ENCODE results near the gene ARAP2. TPM values are rescaled to one million over a fixed set of nuclear protein-coding genes. Genes with fewer than 3 reads are reported as not detected.

Gene ARAP2
- total and polyA plus RNA-seq, 2 of the 13 experiments (the other 11 are each of a cell fraction or from before 2014, with no cell fraction given), result 0.37 to 1.4 TPM

DNA sequence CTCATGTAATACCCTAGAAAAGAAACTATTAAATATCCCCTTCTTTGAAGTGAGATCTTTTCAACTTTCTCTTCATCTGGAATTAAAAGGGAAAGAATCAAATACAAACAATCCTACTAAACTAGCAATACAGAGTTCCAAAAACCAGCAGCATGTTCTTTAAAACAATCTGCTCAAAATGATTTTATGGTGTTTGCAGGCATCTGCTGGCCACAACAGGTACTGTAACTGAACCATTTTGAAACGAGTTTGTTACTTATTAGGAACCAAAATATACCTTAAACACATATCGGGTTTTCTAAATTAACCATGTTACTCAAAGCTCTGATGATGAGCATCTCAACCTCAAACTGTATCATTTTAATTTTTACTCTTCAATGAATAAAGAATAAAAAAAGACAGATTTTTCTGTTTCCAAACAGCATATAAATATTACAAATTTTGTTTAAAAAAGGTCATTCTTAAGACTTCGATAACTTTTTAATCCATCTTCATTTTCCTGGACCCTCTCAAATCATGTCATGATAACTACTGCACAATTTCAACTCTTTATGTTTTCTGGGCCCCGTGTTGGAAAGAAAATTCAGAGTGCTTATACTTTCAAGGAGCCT lies 56.5 kb downstream of the ARAP2 start (continued):
- TF ChIP-seq, protein P1, sequence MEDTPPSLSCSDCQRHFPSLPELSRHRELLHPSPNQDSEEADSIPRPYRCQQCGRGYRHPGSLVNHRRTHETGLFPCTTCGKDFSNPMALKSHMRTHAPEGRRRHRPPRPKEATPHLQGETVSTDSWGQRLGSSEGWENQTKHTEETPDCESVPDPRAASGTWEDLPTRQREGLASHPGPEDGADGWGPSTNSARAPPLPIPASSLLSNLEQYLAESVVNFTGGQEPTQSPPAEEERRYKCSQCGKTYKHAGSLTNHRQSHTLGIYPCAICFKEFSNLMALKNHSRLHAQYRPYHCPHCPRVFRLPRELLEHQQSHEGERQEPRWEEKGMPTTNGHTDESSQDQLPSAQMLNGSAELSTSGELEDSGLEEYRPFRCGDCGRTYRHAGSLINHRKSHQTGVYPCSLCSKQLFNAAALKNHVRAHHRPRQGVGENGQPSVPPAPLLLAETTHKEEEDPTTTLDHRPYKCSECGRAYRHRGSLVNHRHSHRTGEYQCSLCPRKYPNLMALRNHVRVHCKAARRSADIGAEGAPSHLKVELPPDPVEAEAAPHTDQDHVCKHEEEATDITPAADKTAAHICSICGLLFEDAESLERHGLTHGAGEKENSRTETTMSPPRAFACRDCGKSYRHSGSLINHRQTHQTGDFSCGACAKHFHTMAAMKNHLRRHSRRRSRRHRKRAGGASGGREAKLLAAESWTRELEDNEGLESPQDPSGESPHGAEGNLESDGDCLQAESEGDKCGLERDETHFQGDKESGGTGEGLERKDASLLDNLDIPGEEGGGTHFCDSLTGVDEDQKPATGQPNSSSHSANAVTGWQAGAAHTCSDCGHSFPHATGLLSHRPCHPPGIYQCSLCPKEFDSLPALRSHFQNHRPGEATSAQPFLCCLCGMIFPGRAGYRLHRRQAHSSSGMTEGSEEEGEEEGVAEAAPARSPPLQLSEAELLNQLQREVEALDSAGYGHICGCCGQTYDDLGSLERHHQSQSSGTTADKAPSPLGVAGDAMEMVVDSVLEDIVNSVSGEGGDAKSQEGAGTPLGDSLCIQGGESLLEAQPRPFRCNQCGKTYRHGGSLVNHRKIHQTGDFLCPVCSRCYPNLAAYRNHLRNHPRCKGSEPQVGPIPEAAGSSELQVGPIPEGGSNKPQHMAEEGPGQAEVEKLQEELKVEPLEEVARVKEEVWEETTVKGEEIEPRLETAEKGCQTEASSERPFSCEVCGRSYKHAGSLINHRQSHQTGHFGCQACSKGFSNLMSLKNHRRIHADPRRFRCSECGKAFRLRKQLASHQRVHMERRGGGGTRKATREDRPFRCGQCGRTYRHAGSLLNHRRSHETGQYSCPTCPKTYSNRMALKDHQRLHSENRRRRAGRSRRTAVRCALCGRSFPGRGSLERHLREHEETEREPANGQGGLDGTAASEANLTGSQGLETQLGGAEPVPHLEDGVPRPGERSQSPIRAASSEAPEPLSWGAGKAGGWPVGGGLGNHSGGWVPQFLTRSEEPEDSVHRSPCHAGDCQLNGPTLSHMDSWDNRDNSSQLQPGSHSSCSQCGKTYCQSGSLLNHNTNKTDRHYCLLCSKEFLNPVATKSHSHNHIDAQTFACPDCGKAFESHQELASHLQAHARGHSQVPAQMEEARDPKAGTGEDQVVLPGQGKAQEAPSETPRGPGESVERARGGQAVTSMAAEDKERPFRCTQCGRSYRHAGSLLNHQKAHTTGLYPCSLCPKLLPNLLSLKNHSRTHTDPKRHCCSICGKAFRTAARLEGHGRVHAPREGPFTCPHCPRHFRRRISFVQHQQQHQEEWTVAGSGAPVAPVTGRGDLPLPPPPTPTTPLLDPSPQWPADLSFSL (CRISPR knock-in tag; IDR thresholded peaks at IDR 0.05), result no peak

DNA sequence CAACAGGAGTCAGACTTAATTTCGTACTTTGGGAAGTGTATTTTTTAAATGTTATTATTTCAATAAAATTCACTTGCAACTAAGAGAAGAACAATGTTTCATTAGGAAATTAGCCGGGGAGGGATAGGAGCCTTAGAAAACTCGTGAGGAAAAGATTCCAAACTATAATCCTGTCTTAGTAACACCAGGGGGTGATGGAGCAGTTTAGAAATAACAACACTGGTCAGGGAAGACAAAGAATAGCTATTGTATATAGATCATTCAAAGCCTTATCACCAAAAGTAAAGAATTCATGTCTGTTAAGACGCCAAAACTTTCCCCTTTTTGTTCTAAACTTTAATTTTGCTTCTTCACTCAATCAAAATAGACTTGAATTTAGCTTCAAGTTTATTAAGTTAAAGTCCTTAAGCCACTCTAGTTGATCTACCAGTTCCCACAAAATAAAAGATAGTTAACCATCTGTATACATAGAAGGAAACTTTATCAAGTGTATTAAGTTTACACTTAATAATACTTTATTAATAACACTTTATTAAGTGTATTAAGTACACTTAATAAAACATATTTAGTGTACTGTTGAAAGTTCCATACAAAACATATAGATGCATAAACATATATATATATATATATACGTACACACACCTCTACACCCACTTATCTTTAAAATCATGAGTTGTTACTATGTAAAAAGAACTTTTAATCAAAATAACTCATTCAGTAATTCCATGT lies 60.5 kb downstream of the ARAP2 start:
- Histone ChIP-seq H4K20me1 (ENCODE audit: insufficient read depth, low read length) (no peaks in the 10 kb centered on the region), H3K36me3 (replicated peaks in 1 of 2; ENCODE audit: control insufficient read depth in 1 of 2, insufficient read depth in 2 of 2, low read length in 2 of 2) (no peaks in the 10 kb centered on the region), H3K27me3 (ENCODE audit: control insufficient read depth in 1 of 2, insufficient read depth in 2 of 2, low read length in 2 of 2) (no peaks in the 10 kb centered on the region), H3K9ac (ENCODE audit: insufficient read depth, low read depth, low read length) (no peak overlapping the region), H3K4me1 (ENCODE audit: insufficient read depth, low read length) (no peaks in the 10 kb centered on the region), H2AFZ (ENCODE audit: low read length) (no peak overlapping the region), H3K4me2 (ENCODE audit: low read depth, low read length) (no peak overlapping the region), H3K27ac (ENCODE audit: extremely low read length, insufficient read depth, low read length) (no peak overlapping the region), H3K4me3 (replicated peaks in 1 of 3; ENCODE audit: insufficient read depth in 1 of 3, low read depth in 2 of 3, low read length in 3 of 3) (no peak overlapping the region), H3K79me2 (ENCODE audit: insufficient read depth, low read length) (no peaks in the 10 kb centered on the region), H3K9me3 (ENCODE audit: low read length) (no peaks in the 10 kb centered on the region)
- no peak for DNase-seq (ENCODE audit: low spot score)
- no TSS peak for BruUV-seq (replicated peaks)
- CTCF ChIA-PET (ENCODE audit: low intra/inter-chr PET ratio, low total read pairs), result no interaction called here
- 28% methylated on average over 5 of the region's 5 CpGs for WGBS (ENCODE audit: low lambda C conversion rate)
- in situ Hi-C loops (cut with HindIII; ENCODE audit: extremely low pct_ligation_motif_present, low pct_unique_long_range_greater_than_20kb) (no loop called here), intact Hi-C loops (cut with micrococcal nuclease; ENCODE audit: unreplicated experiment) (no loop called here)
- POLR2A ChIA-PET, result no interaction called here
- no peak for ATAC-seq
- no peak for FAIRE-seq
- TF ChIP-seq ZNF292 (CRISPR knock-in tag; IDR thresholded peaks at IDR 0.05; ENCODE audit: borderline replicate concordance, low read depth), result no peak
- TF ChIP-seq, protein P2, sequence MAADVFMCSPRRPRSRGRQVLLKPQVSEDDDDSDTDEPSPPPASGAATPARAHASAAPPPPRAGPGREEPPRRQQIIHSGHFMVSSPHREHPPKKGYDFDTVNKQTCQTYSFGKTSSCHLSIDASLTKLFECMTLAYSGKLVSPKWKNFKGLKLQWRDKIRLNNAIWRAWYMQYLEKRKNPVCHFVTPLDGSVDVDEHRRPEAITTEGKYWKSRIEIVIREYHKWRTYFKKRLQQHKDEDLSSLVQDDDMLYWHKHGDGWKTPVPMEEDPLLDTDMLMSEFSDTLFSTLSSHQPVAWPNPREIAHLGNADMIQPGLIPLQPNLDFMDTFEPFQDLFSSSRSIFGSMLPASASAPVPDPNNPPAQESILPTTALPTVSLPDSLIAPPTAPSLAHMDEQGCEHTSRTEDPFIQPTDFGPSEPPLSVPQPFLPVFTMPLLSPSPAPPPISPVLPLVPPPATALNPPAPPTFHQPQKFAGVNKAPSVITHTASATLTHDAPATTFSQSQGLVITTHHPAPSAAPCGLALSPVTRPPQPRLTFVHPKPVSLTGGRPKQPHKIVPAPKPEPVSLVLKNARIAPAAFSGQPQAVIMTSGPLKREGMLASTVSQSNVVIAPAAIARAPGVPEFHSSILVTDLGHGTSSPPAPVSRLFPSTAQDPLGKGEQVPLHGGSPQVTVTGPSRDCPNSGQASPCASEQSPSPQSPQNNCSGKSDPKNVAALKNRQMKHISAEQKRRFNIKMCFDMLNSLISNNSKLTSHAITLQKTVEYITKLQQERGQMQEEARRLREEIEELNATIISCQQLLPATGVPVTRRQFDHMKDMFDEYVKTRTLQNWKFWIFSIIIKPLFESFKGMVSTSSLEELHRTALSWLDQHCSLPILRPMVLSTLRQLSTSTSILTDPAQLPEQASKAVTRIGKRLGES (CRISPR knock-in tag; IDR thresholded peaks at IDR 0.05; ENCODE audit: borderline replicate concordance), result no peak
- no peak for TF ChIP-seq POLR2G (IDR thresholded peaks at IDR 0.05; ENCODE audit: low read depth, low read length)
- TF ChIP-seq ATF1 (CRISPR knock-in tag; IDR thresholded peaks at IDR 0.05), result no peak
- TF ChIP-seq STAT5B (CRISPR knock-in tag; IDR thresholded peaks at IDR 0.05), result no peak
- no peak for TF ChIP-seq DPF2 (CRISPR knock-in tag; IDR thresholded peaks at IDR 0.05; ENCODE audit: borderline replicate concordance, low read depth)
- TF ChIP-seq POLR2A (IDR thresholded peaks at IDR 0.05; ENCODE audit: insufficient read depth in 1 of 2, low read depth in 2 of 2, low read length in 2 of 2), result no peak
- no peak for TF ChIP-seq HNF4A (CRISPR knock-in tag; IDR thresholded peaks at IDR 0.05)
- TF ChIP-seq FIP1L1 (IDR thresholded peaks at IDR 0.05; ENCODE audit: borderline replicate concordance, insufficient read depth, low read depth, low read length), result no peak
- TF ChIP-seq ZEB1 (IDR thresholded peaks at IDR 0.05; ENCODE audit: insufficient replicate concordance, low read depth), result no peak
- no peak for TF ChIP-seq RBAK (CRISPR knock-in tag; IDR thresholded peaks at IDR 0.05)
- no peak for TF ChIP-seq XBP1 (CRISPR knock-in tag; IDR thresholded peaks at IDR 0.05)
- no peak for TF ChIP-seq SAP130 (CRISPR knock-in tag; IDR thresholded peaks at IDR 0.05; ENCODE audit: low read depth)
